ENCODE results near the gene POLG. TPM values are rescaled to one million over a fixed set of nuclear protein-coding genes. Genes with fewer than 3 reads are reported as not detected.

Gene POLG
- polyA plus RNA-seq, 4 donors, result 49.9 to 56.6 (median 52.0) TPM

DNA sequence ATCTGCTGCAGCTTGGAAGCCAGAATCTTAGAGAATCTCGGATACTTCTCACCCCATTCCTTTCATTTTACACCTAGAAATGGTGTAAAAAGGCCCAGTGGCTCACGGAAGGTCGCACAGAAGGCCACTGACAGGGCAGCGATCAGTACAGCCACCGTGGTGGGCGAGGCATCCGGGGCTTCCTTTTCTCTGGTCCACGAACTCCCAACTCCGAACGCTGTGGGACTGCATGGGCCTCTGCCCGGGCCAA lies 36.3 kb upstream of the POLG start:
- no peak for DNase-seq (ENCODE audit: low read depth in 4 of 4, low spot score in 3 of 4)

DNA sequence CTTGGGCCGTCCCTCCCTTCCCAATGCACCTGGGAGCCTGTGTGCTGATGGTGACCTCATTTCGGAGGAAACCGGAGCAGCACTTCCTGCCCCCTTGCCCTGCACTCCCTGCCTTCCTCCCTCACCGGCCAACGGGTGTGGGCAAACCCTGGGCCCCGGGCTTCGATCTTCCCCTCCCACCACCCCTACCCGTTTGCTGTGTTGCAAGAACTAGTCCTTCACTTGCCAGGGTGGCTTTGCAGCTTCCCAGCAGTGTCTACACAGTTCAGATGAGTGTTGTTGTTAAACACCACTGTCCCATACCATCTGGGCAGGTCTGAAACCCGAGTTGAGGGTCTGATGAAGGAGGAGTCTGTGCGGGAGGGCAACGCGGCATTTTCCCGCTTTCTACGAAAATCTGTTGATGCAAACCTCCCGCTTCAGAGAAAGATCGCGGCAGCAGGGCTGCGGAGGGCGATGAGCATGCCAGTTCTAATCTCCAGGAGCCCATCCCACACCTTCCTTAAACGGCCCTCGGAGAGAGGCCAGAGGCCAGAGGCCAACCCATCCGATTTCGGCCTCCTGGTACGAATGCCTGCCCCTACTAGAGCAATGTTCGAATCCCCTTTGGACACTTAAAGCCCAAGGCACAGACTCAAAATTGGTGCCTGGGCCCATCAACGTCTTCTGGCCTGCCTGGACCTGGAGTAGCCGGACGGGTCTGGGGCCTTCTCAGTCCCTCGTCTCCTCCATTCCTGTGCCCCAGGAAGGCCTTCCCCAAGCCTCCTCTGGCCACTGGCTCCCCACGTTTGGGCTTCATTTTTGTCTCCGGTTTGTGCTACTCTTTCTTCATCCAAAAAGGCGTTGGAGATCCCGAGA lies 35.7 kb upstream of the POLG start:
- DNase-seq (ENCODE audit: low read depth in 4 of 4, low spot score in 3 of 4), result no peak

DNA sequence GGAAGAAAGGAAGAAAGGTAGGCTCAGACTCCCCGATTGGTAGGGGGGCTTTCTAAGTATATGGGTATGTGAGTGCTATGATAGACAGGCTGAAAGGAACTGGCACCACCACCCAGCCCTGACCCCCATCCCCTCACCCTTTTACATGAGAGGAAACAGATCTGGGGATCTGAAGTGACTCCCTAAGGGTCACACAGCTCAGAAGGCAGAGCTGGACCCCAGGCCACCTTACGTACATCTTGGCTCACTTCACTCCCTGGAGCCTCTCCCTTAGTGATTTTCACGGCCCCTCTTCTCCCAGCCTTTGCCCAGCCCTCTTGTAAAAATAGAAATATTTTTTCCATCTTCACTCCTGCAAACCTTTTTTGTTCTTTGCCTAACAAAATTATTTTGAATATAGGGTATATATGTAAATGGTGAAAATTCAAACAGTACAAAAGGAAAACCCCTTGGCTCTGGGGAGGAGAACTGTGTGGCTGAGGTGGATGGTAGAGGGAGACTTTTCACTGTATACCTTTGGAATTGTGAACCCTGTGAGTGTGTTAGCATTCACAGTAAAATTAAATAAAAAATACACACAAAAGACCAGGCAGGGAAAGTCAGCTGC lies 34.8 kb upstream of the POLG start:
- no peak for DNase-seq (ENCODE audit: low read depth in 4 of 4, low spot score in 3 of 4)

DNA sequence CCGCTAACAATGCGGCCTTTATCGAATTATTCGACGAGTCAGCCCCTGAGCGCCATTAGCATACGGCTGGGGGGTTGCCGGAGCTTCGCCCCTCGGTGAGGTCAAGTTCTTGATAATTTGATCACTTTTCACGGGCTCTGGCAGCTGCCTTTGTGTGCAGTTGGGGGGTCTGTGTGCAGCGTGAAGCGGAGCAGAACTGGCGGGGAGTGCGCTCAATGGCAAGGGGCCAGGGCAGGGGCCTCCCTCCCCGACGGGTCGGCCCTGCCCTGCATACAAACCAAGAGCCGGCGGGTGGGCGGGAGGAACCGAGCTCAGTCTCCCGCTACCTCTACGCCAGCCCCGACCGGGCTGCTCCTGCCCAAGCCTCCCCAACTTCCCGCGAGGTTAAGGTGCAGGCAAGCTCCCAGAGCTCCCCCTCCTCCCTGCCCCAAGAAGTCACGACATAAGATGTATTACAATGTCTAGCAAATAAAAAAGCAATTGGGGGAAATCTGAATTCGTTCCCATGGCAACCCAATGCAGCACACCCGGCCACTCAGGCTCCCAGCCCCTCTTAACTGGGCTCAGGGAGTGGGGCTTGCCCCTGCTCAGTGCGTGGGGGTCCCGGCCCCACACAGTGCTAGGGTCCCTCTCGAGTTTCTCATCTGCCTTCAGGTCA lies 34.1 kb upstream of the POLG start:
- no peak for DNase-seq (ENCODE audit: low read depth in 4 of 4, low spot score in 3 of 4)

DNA sequence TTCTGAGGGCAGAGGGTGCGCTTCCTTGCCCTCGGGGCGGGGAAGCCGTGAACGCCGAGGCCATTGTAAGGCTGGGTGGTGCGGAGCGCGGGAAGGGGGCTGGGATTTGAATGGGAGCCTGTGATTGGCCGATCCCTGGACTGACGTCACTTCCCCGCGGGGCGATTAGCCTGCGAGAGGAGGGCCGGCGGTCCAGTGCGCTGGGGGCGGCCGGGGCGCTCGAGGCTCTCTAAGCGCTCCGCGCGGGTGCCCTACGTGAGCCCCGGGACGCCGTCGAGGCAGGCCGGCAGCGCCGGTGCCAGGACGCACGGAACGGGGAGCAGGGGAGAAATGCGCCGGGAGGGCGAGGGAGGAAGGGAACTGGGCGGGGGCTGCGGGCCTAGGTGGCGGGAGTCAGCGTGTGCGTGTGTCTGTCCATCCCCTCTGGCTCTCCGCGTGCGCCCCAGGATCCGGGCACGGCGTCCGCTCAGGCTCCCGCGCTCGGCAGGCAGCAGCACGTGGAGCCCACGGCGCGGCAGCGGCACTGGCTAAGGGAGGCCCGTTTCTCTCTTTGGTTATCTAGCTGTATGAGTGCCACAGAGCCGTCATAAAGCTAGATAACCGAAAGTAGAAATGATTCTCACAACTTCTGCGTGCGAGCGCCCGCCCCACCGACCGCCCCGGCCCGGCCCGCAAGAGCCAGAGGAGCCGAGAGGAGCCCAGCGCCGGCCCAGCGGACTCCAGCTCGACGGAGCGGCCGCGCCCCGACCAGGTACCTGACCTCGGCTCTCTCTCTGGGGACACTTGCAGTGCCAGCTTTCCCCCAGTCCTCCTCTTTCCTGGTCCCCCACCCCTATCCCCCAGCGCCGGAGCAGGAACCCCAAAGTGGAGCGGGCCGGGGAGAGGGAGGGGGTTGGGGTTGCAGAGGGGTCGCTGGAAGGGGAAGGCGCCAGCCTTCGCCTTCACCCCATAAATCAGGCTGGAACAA lies 33.1 kb upstream of the POLG start:
- no peak for DNase-seq (ENCODE audit: low read depth in 4 of 4, low spot score in 3 of 4)

DNA sequence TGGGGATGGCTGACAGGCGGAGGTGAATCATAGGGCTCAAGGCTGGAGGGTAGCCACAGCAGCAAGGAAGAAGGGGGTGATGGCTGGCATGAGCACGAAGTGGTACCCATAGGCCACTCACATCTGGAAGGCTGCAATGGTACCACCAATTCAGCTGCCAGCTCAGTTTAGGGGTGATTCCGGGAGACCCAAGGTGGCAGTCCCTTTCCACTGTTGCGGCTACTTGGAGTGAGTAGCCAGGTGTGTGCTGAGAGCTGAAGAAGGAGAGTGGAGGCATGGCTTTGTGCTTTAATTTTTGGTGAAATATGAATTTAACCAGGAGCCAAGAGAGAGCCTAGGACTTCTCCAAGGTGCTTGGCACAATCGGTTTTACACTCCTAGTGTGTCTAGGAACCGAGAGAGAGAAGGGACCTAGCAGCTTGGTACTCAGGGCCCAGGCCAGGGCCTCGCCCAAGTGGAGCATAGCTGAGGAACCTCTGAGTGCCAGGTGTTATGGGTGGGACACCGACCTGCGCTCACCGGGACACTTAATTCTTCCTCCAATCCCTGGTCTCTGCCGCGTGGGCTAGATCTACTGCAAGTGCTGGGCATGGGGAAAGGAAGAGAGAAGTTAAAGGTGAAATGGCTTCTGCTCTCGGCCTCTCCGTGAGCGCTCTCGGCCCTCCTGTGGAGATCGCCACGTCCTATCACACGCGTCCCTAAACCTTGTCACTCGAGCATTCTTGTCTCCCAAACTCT lies 32.2 kb upstream of the POLG start:
- DNase-seq (ENCODE audit: low read depth in 4 of 4, low spot score in 3 of 4), result no peak

DNA sequence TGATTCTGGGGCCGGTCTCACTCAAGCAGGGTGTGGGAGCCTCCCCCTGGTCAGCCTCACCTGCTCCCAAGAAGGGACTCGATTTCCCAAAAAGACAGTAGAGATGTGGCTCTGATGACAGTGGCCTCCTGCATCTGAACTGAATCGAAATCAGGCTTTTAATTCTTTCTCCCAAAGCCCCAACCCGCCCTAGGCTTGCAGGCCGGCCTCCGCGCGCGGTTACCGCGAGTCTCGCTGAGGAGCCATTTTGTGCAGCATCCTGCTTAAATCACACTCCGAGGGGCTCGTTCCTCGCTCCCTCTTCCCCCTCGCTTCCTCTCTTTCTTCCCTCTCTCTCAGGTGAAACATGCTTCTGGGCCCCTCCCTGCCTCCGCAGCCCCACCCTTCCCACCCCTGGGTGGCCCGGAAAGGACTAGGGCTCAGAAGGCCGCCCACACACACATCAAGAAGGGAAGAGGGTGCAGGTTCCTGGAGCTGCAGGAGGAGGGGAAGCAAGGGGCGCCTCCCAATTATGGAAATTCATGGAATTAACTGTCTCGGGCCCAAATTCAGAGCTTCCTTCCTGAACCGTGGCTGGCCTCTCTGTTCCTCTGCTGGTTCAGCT lies 30.9 kb upstream of the POLG start:
- no peak for DNase-seq (ENCODE audit: low read depth in 4 of 4, low spot score in 3 of 4)

DNA sequence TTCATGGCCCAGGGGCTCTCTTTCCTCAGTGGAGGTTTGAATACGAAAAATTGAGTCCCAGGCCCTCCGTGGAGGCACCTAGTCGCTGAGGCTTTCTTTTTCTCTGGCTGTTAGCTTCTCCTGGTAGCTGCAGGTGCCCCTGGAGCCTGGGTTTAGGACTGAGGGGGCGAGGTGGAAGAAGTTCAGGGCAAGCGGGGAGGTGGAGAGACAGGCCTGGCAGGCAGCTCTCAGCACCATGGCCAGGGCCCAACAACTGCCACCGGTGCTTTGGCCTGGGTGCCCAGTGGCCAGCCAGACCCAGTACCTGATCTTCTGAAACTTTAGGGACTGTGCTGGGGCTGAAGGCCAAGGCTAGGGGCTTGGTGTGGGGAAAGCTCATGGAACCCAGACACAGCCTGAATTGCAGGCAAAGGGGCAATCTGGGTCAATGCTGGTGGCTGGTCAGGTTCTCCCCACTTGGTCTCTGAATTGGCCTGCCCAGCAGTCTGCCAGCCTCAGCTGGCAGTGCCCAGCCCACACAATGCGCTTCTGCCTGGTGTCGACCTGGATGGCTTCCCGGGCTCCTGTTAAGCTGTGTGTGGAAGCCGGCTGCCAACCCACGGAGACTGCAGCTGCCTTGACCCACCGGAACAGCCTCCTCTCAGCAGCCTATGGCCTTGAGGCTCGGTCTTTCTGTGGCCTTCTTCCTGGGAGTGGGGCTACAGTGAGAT lies 30.3 kb upstream of the POLG start:
- DNase-seq (ENCODE audit: low read depth in 4 of 4, low spot score in 3 of 4), result no peak

DNA sequence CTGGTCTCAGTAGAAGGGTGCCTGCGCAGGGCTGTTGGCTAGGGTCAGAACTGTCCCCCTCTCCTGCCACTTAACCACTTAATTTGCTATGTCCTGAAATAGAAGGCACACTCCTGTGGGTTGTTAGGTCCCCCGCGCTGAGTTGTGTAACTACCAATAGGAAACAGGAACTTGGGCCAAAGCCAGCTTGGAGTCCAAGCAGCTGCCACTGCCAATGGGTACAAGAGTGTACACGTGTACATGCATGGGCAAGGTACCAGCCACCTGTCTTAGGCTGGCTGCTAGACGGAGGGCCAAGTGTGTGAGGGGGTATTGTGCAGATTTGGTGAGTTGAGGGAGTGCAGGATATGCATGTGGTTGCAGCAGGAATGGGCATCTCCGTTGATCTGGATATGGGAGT lies 29.7 kb upstream of the POLG start:
- DNase-seq (ENCODE audit: low read depth in 4 of 4, low spot score in 3 of 4), result no peak

DNA sequence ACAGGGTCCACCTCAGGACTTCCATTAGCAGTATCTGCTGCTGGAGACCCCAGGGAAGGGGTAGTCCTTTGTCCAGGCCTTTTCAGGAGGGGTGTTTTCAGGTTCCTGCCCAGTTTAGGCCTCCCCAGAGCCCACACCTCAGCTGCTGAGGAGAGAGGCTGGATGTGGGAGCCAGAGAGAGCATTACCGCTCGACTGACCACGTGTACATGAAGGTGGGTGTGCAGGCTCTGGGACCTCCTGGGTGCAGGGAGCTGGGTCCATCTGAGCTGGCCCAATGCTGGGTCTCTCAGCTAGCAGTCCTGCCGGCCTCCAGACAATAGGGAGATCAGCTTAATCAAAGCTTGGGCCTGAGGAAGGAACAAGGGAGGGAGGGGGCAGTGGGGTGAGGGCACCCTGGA lies 29.1 kb upstream of the POLG start:
- DNase-seq (ENCODE audit: low read depth in 4 of 4, low spot score in 3 of 4), result no peak

DNA sequence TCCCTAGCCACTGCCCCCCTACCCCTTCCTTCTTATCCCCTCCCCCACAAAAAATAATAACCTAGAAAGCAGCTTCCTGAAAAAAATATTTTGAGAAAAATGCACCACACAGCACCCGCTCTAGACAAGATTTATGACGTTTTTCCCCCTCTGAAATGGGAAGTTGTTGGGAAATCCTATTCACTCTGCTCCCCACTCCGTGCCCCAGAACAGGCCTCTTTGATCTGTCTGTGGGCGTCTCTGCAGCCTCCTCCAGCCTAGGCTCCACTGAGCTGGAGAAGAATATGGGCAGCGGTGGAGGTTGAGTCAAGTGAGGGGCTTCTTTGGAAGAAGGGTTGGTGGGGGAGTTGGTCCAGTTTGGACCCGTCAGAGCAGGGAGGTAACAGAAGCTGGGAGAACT lies 28.5 kb upstream of the POLG start:
- DNase-seq (ENCODE audit: low read depth in 4 of 4, low spot score in 3 of 4), result no peak

DNA sequence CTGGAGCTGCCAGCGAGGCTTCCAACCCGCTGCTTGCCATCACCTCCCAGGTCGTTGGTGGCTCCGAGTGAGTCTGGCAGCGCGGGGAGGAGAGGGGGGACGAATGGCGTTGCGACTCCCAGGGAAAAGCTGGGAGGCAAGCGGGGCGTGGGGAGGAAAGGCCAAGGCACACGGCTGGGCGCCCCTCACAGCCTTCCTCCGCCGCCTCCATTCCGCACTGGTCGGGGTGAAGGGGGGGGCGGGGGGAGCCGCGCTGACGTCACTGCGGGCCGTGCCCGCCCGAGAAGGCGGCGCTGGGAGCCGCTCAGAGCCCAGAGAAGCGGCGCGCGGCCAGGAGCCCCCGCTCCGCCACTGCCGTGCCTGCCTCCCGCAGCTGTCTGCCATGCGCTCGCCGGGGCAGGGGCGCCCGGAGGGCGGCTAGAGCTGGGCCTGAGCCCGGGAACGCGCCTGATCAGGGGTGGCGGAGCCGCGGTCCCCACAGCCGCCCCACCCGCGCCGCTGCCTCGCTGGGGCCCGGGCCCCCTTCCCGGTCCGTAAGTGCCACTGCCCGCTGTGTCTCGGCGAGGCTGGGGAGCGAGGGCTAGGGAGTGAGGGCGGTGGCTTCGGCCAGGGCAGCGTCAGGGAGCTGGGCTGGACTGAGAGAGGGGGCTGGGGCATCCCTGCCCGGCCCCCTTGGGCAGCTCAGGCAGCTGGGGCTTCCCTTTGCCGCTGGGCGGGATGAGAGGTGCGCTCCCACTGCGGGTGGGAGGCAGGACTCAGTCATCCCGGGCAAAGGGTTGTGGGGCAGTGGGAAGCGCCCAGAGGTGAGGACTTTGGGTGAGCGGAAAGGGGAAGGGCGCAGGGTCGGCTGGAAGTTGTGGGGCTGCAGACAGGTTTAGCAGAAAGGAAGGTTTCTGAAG lies 27.8 kb upstream of the POLG start:
- DNase-seq (ENCODE audit: low read depth in 4 of 4, low spot score in 3 of 4), result no peak

DNA sequence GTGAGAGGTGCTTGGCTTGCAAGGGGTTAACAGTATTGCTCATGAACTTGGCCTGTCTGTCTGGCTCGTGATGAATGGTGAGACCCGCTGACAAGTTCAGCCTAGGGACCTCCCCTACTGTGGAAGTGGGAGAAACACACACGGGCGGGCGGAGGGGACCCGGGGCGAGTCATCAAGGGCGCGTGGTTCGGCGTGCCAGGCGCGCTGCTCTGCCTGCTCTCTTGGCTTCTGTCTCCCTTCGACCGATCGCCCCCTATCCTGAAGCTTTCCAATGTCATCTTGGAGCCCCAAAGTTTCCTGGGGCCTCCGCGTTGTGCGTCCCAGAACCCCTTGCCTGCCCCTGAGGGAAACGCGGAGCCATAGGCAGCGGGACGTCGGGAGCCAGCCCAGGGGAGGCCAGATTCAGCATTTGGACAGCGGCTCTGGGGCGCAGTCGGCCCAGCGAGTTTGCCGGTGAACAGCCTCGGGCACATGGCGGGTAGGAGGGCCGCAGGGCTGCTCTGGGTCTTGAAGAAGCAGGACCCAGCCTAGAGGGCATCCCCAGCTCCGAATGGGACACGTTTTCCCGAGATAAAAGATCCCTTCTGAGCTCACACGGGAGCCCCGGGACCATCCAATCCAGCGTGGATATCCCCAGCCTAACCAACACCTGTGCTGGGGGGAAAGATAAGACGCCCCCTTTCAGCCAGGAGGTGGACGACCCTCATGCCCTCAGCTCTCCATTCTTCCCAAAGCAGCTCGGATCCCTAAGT lies 27.0 kb upstream of the POLG start:
- DNase-seq (ENCODE audit: low read depth in 4 of 4, low spot score in 3 of 4), result peak in 3 of 4 donors; percentile 56 to 75 (median 62)

DNA sequence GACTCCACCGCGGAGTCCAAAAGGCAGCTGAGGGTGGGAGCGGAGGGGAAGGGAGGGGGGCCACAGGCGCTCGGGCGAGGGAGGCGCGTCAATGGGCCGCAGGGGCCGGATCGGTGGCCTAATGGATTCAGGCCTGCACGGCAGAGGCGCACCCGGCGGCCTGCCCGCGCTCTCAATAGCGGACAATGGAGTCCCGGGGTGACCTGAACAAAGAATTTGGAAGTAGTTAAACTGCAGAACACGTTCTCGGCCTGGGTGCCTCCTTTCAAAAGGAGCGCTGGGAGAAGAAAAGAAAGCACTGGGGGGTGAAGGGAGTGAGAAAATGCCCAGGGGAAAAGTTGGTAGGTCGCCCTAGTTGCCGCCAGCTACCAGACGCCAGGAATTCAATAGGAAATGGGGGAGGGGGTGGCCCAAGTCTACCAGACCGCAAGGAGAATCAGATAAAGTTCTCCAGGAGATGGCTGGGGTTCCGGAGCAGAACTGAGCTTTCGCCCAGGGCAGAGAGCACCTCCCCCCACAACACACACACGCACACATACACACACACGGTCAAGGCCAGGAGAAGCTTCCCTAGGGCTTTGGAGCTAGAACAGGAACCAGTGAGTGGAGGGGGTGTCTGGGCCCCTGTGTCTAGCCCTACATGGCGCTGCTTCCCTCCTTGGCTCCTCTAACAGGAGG lies 25.8 kb upstream of the POLG start:
- DNase-seq (ENCODE audit: low read depth in 4 of 4, low spot score in 3 of 4), result no peak

DNA sequence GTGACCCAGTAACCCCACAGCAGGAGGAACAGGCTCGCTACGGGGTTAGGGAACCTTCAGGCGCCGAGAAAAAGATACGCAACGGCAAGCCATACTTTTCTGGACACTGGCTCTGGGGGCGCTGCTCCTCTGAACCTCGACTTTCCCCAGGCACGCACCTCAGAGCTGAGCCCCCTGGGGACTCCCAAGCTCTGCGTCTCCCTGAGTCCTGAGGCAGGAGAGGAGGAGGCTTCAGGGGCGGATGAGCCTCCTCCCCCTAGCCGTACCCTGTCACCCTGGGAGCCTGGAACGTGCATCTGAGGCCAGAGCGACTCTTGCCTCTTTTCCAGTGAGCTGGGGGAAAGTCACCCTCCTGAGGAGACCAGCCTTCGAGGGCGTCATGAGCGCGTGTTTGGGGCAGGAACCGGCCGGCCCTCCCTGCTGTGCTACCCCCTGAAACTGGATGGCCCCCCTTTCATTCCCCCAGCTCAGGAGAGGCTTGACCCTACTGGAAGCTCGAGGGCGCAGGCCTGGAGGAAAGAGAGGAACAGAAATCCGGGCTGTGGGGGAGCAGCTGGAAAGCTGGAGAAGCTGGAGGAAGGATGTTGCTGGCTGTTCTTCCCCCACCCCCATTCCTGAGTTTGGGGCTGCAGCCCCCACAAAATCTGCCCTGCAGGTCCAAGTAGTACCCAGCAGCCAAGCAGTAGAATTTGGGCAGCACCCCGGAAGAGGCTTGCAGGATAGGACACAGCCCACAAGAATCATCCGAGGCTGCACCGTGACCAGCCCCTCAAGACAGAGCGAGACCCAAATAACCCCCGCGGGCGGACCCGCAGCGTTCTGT lies 25.1 kb upstream of the POLG start:
- no peak for DNase-seq (ENCODE audit: low read depth in 4 of 4, low spot score in 3 of 4)
